Stimulated activated CD8-positive, alpha-beta memory T cell treated with anti-CD3 and anti-CD28 coated beads, Interleukin-4, amount 100 ng/mL, for 48 hours (primary cell): ENCODE measurements around the gene ARFRP1.
A peak's percentile ranks its signal among the peaks of the same experiment; 100 is the strongest.
"Not testable (repeated sequence)": the region's sequence is repeated elsewhere in the genome, so short reads cannot be mapped to it uniquely, and the experiment has no call there.

ENCODE experiments used
- DNase-seq: peaks from one replicate; pipeline ENCODE4 v3.0.0-alpha.2; 2020

Gene ARFRP1

DNA sequence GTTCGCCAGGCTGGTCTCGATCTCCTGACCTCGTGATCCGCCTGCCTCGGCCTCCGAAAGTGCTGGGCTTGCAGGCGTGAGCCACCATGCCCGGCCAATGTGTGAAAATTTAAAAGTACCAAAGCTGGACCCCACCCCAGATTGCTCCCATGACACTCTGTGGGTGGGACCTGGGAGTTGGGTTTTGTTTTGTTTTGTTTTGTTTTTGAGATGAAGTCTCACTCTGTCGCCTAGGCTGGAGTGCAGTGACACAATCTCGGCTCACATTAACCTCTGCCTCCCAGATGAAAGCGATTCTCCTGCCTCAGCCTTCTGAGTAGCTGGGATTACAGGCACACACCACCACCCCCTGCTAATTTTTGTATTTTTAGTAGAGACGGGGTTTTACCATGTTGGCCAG is 36.1 kb downstream of the ARFRP1 start:
- not testable (repeated sequence) for DNase-seq

DNA sequence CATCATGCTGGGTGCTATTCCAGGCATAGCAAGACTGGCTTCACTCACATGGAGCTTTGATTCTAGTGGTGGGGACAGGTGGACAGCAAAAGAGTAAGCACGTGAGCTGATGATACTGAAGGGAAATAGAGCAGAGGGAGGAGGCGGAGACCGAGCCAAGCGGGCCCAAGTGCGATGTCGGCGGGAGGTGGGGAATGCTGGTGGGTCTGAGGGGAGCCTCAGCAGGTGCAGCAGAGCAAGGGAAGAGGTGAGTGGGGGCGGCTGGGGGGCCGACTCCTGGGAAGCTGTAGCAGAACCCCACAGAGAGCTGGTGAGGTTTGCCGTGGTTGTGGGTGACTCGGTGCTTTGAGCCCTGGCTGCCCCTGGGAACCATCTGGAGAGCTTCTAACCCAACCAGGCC is 39.4 kb downstream of the ARFRP1 start:
- no peak for DNase-seq

DNA sequence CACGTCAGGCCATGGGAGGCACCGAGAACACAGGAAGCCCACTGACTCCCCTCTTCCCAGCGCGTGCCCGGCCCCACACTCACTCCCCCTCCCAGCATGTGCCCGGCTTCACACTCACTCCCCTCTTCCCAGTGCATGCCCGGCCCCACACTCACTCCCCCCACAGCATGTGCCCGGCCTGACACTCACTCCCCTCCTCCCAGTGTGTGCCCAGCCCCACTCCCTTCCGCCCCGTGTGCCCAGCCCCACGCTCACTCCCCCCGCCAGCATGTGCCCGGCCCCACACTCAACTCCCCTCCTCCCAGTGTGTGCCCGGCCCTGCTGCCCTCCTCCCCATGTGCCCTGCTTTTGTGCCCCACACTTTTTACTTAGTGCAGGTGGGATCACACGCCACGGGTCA is 39.9 kb downstream of the ARFRP1 start:
- no peak for DNase-seq

DNA sequence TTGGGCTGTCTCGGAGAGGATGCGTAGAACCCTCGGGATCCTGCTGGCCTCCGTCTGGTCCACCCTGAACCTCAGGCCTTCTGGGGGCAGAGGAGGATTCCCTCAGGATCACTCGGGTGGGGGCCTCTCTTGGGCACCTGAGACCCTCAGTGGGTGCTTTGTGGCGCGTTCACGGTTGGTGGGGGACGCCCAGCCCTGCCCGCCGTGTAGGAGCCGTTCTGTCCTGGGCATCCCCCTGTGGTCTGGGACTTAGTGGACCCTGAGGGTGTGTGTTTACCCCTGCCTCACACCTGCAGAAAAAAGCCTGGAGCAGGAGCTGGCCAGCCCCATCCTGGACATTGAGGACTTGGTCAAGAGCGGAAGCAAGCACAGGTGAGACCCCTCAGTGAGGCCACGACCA is 42.1 kb downstream of the ARFRP1 start:
- DNase-seq, result no peak

DNA sequence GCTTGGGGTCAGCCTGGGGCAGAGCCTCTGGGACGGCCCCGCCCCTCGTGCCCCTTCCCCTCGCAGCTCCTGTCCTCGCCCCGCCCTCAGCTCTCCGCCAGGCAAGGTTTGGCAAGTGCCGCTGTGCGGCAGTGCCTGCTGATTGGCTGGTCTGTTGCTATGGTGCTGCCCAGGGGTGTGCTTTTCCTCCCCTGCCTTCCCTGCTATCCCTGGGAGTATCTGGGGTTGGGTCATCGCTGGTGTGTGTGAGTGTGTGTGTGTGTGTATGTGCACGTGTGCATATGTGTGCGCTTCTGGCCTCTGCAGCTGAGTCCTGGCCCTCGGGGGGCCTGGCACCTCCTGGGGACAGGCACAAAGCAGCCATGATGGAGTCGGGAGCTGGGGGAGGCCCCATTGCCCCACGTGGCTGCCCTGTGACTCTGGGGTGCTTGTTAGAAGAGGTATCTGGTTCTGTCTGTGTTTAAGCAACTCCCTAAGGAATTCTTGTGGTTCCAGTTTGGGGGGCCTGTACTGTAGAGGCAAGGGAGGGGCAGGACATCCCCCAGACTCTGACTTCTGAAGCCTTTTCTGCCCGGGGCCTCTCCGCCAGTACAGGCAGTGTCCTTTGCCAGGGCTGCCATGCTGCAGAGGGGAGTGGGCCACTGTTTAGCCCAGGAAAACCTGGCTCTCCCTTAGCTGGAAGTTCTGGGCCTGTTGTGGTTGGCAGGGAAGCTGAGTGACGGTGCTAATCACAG is 42.7 kb downstream of the ARFRP1 start:
- DNase-seq, result no peak

DNA sequence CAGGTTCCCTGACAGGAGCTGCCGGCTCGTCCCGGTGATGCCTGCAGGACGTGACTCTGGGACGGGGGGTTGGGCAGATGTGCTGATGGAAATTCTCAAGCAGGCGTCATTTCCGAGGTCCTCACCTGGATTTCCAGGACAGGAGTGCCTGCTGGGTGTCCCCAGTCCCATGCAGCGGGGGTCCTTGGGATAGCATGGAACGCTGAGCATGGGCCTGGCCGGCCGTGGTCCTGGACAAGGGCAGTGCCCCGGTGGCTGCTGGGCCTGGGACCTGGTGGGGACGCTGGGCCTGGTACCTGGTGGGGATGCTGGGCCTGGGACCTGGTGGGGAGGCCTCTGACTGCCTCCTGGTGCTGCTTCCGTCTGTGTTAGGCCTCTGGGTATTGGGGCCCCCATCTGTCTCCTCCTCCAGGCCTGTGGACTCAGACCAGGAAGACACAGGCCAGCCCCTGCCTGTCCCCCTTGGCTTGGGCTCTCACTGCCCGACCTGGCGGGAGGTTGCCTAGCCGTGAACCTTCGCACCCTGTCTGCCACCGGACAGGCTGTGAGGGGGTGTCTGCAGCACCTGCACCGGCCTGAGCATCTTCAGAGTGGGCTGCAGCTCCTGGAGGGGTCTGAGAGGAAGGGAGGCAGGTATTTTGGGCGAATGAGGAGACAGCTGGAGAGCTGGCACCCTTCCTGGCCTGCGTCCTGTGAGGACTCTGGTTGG is 43.5 kb downstream of the ARFRP1 start:
- DNase-seq, result no peak

DNA sequence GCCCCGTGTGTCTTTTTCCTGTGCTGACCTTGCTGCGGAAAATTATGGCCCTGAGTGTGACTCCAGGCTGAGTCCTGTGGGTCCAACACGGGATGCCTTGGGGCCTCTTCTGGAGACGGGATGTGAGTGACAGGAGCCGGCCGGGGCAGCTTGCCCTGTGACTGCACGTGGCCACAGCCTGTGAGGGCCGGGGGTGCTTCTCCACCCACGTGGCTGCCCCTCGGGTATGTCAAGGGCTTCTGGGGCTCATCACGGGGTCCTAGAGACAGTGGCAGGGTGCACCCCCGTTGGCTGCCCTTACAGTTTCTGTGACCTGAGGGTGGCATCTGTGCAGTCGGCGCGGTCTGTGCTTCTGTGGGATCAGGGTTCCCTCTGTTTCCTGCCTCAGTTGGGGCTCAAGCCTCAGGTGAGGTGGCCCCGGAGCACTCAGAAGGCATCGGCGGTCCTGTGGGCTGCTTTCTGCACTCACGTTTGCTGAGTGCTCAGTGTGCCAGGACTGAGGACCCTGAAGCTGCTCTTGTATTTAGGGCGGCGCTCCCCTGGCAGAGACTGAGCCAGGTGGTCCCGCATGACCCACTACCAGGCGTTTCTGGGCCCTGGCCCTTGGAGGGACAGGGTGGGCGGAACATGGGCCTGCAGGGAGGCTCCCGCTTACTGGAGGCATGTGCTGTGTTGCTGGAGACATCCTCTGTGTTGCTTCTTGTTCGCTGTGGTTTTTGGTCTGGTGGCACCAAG is 44.3 kb downstream of the ARFRP1 start:
- DNase-seq, result no peak

DNA sequence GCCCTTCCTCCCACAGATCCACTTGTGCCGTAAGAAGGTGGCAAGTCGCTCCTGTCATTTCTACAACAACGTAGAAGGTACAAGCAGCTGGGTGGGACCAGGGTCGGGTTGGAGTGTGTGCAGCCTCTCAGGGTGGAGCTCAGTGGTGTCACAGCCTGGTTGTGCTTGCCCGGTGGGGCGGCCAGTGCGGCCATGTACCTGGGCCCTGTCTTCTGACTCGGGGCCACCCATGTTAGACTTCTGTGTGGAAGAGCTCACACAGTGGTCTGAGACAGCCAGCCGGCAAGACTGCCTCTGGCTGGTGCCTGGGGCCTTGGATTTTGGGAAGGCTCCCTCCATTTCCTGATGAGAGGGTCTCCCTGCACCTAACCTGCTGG is 45.0 kb downstream of the ARFRP1 start:
- no peak for DNase-seq

DNA sequence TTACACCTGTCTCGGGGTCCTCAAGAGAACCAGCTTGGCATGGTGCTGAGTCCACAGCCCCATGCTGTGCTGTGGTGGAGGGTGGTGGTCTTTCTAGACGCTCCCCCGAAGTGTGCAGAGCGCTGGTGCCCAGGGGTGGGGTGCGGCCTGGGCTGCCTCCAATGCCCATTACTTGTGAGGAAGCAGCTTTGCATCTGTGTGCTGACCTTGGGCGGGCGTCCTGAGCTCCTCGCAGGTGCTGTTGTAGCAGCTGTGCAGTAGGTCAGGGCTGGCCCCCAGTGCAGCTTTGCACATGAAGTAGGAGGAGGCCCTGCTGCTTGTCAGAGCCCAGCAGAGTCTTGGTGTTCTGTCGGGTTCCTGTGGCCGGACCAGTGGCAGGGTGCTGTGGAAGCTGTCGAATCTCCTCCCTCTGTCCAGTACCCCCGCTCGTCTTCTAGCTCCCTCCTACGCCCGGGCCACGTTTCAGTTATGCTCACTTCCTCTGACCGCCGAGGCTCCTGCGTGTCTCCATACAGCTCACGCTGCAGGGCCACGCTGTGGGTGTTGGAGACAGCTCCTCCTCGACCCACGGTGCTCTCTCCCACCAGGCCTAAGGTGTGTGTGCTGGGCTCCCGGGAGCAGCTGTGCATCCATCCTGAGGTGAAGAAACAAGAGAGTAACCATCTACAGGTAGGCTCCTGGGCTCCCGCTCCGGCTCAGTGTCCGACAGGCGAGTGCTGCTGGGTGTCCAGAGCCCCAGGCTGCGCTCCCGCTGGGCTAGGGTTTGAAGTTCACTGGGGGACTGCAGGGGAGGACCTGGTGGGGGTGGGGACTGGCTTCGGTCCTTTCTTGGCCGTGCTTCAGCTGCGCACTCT is 45.6 kb downstream of the ARFRP1 start:
- DNase-seq, result no peak

DNA sequence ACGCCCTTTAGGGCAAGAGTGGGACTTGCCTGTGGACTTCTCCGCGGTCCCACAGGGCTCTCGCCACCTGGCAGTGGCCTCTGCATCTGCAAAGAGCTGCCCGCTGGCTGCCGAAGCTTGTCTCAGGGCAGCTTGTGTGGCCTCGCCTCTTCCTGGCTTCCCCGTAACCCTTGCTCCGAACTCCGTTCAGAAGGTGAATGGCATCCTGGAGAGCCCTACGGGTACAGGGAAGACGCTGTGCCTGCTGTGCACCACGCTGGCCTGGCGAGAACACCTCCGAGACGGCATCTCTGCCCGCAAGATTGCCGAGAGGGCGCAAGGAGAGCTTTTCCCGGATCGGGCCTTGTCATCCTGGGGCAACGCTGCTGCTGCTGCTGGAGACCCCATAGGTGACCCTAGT is 46.7 kb downstream of the ARFRP1 start:
- DNase-seq, result no peak

DNA sequence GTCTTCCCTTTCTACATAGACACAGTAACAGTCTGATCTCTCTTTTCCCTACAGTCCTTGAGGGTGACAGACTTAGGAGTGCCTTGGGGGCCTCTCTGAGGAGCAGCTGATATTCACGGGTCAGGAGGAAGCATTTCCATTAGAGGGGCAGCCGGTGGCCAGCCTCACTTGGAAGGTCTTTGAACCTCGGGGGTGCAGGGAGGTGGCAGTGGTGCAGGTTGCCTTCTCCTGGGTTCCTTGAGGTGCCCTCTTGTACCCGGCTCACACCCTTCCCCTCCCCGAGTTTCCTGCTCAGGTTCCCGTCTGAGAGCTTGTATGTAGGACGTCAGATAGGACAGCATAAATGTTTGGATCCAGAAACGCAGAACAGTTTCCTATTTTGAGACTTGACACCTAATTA is 47.2 kb downstream of the ARFRP1 start:
- DNase-seq, result no peak

DNA sequence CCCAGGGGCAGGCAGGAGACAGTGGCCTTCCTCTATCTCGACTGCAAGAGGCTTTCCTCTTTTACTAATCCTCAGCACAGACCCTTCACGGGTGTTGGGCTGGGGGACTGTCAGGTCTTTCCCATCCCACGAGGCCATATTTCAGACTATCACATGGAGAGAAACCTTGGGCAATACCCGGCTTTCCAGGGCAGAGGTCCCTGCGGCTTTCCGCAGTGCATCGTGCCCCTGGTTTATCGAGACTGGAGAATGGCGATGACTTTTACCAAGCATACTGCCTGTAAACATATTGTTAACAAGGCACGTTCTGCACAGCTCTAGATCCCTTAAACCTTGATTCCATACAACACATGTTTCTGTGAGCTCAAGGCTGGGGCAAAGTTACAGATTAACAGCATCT is 47.6 kb downstream of the ARFRP1 start:
- DNase-seq, result not testable (repeated sequence)

DNA sequence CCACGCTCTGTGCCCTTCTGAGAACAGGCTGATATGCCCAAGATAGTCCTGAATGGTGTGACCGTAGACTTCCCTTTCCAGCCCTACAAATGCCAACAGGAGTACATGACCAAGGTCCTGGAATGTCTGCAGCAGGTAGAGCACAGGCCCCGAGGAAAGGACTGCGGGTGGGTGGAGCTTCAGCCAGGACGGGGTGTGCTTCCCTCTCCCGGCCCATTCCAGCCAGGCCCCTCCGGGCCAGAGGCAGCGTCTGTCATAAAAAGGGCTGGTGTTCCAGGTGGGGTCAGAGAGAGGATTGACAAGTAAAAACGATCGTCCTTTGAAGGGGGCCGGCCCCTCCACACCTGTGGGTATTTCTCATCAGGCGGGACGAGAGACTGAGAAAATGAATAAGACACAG is 48.4 kb downstream of the ARFRP1 start:
- DNase-seq, result no peak

DNA sequence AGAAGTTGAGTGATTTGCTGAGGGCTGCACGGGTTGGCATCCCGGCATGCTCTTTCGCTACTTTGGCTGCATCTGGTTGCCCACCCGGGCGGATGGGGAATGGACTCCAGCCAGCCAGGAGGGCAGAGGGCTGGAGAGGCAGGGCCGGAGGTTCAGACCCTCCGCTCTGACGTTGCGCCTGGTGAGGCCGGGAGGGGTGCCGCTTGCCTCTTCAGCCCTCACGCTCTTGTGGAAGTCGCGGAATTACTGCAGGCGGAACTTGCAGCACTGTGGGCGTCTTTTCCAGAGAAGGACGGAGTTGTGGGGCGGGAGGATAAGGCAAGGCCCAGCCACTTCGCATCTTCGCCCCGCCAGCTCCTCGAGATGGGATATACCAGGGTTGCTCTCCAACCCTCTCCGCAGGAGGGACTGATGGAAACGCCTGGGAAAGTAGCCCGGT is 49.0 kb downstream of the ARFRP1 start:
- peak; percentile 48 for DNase-seq

DNA sequence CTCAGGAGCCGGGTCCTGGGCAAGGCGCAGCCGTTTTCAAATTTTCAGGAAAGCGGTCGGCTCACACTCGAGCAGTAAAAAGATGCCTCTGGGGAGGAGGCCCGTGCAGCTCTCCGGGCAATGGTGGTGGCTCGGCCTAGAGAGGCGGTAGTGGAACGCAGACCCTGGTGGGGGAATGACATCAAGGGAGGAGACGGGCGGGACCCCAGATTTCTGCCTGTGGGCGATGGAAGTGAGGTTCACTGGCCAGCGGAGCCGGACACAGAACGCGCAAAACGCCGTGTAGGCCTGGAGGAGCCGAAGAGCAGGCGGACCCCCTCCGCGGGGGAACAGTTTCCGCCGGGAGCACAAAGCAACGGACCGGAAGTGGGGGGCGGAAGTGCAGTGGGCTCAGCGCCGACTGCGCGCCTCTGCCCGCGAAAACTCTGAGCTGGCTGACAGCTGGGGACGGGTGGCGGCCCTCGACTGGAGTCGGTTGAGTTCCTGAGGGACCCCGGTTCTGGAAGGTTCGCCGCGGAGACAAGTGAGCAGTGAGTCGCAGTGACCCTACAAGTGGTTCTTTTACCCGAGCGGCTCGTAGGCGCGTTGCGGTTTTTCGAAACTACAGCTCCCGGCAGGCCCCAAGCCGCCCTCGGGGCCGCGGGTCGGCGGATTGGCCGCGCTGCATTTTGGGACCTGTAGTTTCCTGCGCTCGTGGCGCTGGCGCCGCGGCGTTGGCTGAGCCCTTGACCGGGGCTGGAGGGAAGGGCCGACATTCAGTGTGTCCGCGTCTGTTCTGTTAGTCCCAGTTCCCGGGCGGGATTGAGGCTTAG is 49.6 kb downstream of the ARFRP1 start, which contains the start of gene RTEL1:
Gene RTEL1 (plus strand): TSS at position 376 of the 812 bp plus-strand sequence. CDS start 1,091 bp downstream, outside the sequence.
- peak; percentile 94 for DNase-seq

DNA sequence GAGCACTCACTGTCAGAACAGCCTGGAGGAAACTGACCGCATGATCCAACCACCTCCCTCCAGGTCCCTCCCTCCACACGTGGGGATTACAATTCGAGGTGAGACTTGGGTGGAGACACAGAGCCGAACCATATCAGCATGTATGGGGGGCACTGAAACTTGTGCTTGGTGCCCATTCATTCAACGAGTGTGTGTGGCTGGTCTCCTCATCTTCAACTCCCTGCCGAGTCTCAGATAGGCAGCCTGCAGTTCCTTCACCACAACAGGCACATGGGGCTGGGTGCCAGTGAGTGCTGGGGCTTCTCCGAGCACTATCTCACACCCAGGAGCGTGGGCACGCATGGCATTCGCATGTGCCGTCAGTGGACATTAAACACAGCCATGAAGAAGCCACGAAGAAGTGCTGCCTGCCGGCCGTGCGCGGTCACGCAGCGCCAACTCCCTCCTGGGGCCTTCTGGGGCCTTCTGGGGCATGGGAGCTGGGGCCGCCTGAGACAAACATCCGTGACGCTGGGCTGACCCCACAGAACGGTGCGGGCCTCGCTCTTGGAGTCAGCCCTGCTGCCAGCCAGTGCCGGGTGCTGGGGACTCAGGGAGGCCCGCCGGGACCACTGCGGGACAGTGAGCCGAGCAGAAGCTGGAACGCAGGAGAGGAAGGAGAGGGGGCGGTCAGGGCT is 50.4 kb downstream of the ARFRP1 start:
- DNase-seq, result no peak

DNA sequence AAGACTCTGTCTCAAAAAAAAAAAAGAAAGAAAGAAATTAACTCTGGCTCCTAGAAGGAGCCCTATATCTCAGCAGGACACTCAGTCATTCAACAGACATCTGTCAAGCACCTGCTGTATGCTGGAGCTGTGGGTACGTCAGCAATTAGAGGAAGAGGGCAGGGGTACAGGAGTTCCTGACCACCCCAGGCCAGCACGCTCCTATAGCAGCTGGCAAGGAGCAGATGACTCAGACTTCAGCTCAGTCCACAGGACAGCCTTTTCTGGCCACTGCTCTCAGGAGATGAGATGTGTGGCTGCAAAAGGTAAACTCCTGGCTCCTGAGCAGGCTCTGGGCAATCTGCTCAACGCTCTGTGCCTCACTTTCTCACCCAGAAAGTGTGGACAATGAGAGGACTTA is 51.3 kb downstream of the ARFRP1 start:
- DNase-seq, result no peak

DNA sequence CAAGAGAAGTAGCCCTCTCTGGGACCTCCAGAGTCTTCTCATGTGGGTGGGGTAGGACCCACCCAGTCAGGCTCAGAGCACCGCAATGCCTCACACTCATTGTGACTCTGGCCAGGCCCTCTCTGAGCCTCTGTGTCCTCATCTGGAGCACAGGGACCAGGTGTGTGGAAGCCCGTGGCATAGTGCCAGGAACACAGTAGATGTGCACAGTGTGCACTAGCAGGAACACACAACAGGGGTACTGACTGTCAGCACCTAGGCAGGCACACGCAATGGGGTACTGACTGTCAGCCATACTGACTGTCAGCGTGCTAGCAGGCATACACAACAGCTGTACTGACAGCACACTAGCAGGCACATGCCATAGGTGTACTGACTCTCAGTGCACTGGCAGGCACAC is 52.5 kb downstream of the ARFRP1 start:
- no peak for DNase-seq

DNA sequence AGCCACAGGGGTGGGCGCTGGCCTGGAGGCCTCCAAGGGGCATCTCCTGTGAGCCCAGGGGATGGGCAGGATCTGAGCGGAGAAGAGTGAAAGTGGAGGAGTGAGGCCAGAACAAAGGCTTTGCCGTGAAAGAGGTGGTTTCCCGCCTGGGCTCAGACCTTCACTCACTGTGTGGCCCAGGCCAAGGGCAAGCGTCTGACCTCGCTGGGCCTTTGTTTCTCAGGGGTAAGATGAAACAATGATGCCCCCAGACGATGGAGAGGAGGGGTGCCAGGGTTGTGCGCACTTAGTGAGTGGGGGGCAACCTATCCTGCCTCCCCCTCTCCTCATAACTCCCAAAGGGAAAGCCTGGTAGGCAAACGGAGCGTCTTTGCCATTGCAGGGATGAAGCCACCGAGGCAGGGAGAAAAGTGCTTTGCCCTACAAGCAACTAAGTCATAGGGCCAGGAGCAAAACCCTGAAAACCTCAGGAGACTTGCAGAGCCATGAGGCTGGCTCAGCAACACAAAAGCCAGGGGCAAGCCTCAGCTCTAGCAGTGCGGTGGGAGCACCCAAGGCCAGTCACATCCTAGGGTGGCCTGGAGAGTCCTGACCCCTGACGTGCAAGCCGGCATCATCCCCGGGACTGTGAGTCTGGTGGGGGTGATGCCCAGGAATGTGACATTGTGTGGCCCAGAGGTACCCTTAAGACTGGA is 53.7 kb downstream of the ARFRP1 start:
- DNase-seq, result no peak
